ENCODE results near the gene ZNF639.

ZNF639 gene

DNA sequence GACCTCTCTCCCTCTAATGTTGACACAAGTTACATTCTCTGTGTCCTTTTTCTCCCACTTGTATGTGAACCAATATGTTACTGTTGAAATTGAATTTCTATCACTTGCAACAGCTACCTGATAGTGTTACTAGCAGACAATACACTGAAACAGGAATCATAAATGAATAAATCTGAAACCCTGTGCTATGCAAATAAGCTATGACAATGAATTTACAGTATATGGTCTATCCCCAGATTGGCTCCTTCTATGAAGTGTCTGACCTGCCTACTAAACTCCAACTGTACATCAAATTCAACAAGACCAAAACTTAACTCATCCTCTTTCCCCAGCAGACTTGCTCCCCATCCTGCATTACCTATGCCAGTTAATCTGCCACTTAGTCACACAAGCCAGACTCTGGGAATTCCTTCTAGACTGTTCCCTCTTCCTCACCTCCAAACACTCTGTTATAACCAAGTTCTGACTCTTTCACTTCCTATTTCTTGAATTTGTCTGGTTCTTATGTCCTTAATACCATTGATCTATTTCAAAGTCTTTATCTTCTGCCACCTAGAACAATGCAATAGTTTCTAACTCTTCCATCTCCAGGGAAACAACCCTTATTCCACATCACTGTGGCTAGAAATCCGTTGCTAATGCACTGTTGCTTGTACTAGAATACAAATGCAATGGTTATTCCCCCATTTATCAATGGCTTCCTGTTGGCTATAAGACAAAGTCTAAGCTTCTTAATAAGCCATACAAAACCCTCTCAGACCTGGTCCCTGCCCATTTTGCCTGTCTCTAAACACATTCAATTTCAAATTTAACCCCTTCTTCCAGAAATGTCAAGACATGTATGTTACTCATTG is 13.4 kb upstream of the ZNF639 start:
- DNase-seq (ENCODE audit: low spot score): no peak

DNA sequence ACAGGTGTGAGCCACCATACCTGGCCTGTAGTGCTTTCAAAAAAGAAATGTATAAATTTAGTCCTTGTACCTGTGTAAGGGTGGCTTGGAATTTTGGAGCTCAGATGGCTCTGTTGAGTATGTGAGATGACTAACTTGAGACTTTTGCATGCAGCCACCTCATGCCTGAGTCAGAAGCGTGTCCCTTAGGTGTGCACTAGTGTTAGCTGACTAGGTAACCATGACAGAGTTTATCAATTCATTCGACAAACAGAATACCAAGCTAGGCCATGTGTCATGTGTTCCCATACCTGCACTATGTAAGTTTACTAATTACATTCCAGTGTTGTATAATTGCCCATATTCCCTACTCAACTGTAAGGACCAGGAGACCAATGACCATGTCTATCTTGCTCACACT is 4.0 kb upstream of the ZNF639 start:
- DNase-seq (ENCODE audit: low spot score): no peak

DNA sequence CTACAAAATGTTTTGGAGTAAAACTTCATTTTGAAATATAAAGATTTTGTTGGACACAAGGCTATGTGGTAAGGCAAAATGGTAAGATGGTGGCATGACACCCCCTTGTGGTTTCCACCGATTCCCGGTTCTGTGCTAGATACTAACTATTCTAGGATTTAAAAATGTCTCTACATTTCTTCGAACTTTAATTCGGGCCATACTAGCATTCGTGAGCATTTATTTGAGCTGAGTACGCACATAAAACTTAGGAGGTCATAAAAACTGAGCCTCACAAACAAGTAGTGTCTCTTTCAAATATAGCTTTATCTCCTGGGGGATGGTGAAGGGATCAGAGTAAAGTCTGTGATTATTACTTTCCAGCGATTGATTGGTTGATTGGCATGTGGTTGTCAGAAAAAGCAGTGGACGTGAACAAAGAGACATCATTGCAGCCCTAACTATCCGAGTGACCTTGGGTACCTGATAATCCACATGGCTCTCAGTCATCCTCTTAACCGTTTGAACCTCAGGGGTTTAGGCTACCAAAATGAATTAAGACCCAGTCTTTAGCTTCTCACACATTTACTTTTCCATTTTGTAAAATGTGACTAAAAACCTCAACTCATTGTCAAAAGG is 1.1 kb upstream of the ZNF639 start:
- DNase-seq (ENCODE audit: low spot score): peak; percentile 48

DNA sequence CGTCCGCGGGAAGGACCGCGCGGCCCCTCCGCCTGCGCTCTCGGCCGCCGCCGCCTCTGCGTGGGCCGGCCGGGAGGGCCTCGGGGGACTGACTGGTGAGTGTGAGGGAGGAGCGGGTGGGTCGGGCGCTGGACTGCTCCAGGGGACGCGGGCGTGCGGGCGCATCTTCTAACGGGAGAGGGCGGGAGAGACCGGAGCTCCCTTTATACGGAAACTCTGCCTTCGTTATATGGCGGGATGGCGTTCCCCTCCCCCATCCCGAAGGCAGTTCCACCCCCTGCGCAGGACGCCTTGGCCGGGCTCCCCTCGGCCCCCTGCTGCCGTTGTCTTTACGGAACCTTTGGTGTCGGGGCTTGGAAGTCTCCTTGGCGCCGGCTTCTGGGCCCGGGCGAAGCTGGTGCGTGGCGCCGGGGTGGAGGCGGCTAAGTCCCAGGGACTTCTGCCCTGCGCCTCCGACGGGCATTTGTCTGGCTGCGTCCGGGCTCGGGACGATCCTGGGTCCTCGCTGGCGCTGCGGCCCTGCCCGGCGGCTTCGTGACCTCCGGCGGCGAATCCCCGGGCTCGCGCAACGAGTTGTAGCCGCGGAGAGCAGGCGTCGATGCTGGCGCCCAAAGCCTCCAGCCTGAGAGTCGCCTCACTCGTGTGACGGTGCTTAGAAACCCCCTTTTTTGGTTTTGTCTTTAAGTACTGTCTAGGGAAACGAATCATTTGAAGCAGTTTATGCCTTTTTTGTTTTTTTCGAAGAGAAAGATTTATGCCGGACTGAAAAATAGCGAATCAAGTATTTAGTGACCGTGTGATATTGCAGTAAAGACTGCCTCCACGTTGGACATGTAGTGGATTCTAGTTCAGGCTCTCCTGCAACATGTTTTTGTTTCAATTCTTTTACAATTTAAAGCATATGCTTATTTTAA is 623 bp downstream of the ZNF639 start:
- DNase-seq (ENCODE audit: low spot score): peak; percentile 64

DNA sequence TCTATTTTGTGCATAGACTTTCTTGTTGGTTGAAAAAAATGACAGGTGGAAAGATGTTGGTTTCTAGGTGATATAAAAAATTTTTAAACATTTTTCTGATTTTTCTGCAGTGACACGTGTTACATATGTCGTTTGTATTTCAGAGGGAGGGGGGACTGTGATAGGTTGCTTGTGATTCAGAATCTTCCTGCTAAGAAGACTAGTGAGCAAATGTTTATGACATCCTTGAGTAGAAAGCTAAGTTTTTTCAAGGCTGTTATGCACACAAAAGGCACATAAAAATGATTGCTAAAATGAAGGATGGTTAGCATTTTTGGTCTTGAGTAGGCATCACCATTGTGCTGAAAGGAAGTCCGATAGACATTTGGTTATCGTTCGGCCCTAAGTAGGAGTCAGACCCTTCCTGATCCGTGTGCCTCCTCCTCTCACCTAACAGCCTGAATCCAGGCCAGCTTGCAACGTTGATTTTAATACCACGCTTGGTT is 1.5 kb downstream of the ZNF639 start:
- peak; percentile 23 for DNase-seq (ENCODE audit: low spot score)

DNA sequence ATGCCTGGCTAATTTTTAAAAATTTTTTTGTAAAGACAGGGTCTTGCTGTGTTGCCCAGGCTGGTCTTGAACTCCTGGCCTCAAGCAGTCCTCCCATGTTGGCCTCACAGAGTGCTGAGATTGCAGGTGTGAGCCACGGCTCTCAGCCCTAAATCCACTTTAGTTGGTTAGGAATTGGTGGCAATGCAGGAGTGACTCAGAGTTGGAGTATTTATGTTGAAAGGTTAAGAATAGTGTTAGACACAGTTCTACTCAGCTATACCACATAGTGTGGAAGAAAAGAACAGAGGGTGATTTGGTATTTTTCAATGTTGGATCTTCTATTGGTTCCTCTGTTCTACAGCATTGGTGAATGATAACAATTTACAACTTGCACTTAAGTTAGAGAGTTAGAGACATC is 7.6 kb downstream of the ZNF639 start:
- DNase-seq (ENCODE audit: low spot score): no peak

DNA sequence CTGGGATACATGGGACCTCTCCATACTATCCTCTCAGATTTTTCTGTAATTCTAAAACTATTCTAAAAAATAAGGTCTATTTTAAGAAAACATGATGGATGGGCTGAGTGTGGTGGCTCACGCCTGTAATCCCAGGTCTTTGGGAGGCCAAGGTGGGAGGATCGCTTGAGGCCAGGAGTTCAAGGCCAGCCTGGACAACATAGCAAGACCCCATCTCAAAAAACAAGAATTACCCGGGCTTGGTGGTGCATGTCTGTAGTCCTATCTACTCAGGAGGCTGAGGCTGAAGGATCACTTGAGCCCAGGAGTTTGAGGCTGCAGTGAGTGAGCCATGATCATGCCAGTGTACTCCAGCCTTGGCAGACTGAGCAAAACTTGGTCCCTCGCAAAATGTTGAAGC is 9.4 kb downstream of the ZNF639 start:
- DNase-seq (ENCODE audit: low spot score): no peak

DNA sequence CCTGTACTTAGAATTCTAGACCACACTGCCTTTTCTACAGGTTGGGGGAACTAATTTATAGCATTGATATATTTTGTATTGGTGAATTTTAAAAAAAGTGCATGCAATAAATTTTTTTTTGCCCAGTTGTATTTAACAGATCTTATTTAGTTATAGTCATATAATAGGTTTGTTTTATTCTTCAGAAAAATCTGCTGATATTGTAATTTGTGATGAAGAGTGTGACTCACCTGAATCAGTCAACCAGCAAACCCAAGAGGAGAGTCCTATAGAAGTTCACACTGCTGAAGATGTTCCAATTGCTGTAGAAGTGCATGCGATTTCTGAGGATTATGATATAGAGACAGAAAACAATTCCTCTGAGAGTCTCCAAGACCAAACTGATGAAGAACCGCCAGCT is 10.3 kb downstream of the ZNF639 start:
- DNase-seq (ENCODE audit: low spot score): no peak

DNA sequence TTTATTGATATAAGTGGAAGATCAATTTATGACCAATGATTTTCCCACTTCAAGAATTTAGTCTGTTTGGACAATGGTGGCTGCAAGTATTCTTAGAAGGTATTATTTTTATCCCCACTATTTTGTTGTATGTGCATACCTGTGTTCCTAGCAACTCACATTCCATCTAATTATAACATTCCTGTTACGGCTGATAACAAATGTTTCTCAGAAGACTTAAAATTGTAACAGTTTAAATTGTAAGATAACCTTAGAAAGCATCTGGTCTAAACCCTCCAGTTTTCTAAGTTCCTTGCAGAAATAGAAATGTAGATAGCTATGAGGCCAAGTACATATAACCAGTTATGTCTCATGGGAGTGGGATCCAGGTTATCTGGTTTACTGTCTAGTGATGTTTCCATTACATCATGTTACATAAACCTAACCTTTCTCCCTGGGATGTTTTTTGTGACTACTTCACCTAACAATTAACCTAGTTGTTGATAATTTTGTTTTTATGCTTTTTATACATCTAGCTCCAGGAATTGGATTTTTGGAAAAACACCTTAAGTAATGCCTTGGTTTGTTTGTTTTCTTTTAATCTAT is 13.6 kb downstream of the ZNF639 start:
- DNase-seq (ENCODE audit: low spot score): no peak

DNA sequence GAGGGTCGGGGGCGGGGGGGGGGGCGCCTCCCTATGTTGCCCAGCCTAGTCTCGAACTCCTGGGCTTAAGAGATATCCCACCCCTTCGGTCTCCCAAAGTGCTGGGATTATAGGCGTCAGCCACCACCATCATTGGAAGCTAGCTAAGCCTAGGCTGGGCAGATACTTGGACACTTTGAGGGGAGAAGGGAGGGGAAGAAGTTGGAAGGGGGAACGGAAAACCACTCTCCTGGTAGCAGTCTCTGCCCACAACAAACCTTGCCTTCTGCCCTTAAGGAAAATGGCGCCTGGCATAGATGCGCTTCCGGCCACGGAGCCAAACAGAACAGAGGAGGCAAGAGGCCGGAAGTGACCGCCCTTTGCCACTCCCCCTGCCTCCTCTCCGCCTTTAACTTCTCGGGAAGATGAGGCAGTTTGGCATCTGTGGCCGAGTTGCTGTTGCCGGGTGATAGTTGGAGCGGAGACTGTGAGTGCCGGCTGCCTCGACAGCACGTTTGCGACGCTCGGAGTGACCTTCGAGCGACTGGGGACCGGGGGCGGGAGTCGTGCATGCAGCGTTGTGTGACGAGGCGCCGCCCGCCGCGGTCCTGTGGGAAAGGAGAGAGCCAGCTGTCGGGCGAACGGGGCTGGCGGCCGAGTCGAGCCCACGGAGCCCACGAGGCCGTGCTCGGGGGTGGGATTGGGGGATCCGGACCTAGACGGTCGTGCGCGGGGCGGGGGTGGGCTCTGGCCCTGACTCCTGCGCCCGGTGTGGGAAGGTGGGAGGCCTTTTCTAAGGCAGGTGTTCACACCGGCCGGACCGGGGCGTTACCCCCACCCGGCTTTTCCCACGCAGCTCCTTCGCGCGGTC is 24.7 kb downstream of the ZNF639 start, which contains the start of gene MFN1:
TSS of gene MFN1 (plus strand) at position 365 of the 850 bp plus-strand sequence. CDS start 1,143 bp downstream, outside the sequence.
- DNase-seq (ENCODE audit: low spot score): peak; percentile 94

DNA sequence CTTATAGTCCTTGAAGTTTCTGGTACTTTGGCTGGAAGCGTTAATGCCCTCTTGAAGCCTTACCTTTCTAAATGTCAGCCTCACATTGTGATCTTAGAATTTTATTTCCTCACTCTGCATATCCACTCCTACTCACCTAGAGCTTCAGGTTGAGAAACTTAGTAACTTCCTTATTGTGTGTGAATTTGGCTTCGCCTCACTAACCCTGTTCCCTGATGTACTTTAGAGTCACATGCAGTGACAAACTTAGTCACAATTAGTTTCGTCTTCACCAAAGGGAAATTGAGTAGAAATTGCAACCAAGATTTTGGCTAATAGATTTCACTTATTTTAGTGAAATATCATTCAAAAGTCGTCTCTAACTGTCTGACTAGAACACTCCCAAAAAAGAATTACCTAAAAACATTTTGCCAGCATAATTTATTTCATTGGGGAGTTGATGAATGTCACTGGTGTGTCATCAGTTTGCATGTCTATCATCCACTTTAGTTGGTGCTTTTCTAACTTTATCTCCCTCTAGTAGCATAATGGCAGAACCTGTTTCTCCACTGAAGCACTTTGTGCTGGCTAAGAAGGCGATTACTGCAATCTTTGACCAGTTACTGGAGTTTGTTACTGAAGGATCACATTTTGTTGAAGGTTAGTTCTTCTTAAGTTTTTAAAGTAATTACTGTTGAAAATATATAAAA is 25.6 kb downstream of the ZNF639 start:
- no peak for DNase-seq (ENCODE audit: low spot score)

DNA sequence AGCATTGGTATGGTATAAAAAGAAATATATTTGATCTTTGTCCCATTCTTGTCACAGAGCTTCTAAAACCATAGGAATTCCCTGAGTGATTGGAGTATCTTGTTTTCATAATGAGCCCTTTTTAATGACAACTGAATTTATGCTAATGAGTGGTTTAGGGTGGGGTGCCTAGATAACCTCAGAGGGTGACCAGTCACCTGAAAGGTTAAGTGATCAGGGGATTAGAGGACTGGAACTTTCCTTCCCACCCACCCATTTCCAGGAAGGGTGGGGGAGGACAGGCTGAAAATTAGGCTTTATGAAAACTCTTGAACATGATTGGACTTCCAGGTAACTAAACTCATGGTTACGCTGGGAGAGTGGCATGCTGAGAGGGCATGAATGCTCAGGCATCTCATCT is 33.2 kb downstream of the ZNF639 start:
- DNase-seq (ENCODE audit: low spot score): no peak

DNA sequence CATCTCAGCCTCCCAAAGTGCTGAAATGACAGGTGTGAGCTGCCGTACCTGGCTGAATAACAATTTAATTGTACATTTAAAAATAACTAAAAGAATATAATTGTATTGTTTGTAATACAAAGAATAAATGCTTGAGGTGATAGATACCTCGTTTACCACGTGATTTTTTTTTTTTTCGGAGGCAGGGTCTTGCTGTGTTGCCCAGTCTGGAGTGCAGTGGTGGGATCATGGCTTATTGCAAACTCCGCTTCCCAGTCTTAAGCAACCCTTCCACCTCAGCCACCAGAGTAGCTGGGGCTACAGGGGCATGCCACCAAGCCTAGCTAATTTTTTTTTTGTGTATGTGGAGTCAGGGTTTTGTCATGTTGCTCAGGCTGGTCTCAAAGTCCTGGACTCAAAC is 40.5 kb downstream of the ZNF639 start:
- no peak for DNase-seq (ENCODE audit: low spot score)

DNA sequence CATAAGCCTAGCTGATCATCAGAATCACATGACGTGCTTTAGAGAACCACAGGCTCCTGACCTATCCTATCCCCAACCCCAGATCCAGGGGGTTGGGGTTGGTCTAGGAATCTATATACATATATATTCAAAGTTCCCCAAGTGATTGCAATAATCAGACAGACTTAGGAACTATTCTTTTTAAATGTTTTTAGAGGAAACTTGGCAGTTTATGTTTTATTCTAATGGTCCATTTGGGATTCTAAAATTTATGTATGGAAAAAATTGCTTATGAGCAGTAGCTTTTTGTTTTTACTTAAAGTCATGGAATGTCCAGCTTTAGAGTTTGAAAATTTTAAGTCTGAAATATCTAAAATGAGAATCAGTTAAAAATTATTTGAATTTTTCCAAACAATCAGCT is 46.8 kb downstream of the ZNF639 start:
- DNase-seq (ENCODE audit: low spot score): no peak

DNA sequence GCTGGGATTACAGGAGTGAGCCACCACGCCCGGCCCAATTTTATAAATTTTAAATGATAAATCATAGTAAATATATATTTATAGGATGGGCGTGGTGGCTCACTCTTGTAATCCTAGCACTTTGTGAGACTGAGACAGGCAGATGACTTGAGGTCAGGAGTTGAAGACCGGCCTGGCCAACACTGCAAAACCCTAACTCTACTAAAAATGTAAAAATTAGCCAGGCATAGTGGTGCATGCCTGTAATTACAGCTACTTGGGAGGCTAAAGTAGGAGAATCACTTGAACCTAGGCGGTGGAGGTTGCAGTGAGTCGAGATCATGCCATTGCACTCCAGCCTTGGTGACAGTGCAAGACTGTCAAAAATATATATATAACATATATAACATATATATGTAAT is 51.1 kb downstream of the ZNF639 start:
- no peak for DNase-seq (ENCODE audit: low spot score)

DNA sequence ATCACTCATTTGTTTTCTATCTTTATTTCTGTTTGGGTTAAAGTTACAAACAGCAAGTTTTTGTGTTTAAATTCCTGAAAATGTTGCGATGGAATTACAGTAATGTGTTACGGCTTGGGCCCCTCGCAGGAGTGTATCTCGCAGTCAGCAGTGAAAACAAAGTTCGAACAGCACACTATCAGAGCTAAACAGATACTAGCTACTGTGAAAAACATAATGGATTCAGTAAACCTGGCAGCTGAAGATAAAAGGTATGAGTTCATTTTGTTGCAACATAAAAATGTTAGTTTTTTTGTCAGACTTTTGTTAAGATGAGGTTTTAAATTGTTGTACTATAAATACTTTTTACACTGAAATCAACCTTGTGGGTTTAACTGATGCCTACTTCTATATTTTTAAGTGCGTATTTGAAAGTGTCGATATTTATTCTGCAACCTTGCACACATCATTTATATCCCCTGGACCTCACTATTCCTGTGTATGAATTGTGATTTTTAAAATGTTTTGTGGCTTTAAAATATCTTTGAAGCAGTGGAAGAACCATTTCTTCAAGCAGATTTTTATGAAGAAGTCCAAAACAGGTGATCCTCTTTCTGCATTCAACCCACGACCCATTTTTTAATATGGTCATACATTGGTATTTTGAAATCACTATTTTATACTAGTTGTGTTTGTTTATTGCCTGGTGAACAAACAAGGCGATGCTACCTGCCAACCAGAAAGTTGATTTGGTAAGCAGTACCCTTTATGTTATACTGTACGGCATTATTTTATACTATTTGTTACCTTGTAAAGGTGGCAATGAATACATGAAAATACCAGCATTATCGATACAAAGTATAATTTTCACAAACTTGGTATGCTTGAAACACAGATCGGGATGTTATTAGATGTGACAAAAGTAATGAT is 52.5 kb downstream of the ZNF639 start:
- DNase-seq (ENCODE audit: low spot score): peak; percentile 29

DNA sequence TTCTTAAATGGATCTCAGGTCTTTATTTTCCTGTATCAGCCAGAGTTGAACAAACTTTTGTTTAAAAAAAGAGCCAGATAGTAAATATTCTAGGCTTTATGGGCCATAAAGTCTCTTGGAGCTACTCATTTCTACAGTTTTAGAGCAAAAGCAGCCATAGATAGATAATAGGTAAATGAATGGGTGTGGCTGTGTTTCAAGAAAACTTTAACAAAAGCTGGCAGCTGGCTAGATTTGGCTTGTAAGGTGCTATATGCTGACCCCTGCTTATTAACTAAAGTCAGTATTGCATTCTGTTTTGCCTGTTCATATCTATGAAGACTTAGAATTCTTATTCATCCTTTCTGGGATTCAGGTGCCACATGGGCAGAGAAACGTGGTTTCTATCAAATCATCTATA is 53.6 kb downstream of the ZNF639 start:
- DNase-seq (ENCODE audit: low spot score): no peak

Data from hematopoietic multipotent progenitor cell treated with erythropoietin and hydrocortisone succinate and interleukin-3 and kit ligand, for 17 days (in vitro differentiated cells).